ENCODE data around the gene BCAS3.
A peak's percentile ranks its signal among the peaks of the same experiment; 100 is the strongest.
"Not testable (repeated sequence)": the region's sequence is repeated elsewhere in the genome, so short reads cannot be mapped to it uniquely, and the experiment has no call there.

The BCAS3 gene

DNA sequence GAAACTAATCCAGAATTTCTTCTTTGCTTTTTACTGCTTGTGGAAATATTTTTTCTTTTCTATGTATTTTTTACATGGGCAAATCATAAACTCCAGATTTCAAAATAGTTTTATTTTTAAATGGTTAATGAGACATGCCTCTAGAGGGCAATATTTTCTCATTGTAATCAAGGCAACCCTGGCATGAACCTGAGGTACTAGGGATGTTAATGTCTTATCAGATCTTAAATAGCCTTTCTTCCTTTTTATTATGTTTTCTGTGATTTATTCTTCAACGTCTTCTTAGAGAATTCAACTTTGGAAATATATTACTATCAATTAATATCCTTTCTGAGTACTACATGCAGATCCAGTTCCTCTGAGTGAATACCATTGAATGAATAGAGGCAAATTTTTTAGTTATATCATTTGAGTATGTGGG lies 324.7 kb downstream of the BCAS3 start:
- peak; percentile 72 for DNase-seq (ENCODE audit: low spot score)

DNA sequence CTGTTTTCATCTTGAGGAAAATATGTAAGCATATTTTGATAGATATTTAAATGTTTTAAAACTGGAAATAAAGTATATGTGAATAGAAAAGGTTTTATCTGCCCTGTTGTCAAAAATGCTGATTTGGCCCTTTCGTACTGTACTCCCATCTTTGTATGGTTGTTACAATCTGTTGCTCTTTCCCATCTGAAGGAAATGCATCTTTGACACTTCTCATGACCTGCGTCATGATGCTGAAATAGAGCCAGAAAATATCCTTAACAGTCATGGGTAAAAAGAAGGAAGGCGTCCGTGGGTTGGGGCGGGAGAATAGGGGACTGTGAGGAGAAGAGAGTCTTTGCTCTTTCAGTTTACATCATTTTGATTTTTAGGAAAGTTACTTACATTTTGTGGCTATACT lies 327.7 kb downstream of the BCAS3 start:
- no peak for DNase-seq (ENCODE audit: low spot score)

DNA sequence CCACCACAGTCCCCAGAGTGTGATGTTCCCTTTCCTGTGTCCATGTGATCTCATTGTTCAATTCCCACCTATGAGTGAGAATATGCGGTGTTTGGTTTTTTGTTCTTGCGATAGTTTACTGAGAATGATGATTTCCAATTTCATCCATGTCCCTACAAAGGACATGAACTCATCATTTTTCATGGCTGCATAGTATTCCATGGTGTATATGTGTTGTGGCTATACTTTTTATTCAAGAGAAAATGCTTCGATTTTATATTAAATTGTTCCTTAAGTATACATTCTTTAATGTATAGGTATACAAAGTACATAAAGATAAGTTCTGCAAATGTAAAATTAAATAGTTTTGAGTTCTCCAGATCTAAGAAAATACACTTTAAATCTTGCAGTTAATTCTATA lies 328.3 kb downstream of the BCAS3 start:
- DNase-seq (ENCODE audit: low spot score), result not testable (repeated sequence)

DNA sequence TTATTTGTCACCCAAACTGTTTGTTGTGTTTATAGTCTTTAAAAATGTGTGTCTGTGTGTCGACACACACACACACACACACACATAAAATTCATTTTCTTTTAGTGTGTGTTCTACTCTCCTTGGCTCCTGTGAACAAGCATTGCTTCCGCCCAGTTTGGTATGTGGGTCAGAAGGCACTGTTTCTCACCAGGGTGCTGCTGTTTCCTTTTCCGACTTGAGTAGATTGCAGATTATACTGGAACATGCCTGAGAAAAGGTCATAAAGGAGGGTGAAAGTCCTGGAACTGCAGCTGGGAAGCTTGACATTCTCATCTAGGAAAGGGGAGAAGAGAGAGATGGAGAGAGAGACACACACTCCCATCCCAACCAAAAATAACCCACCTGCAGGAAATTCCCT lies 330.3 kb downstream of the BCAS3 start:
- DNase-seq (ENCODE audit: low spot score), result no peak

DNA sequence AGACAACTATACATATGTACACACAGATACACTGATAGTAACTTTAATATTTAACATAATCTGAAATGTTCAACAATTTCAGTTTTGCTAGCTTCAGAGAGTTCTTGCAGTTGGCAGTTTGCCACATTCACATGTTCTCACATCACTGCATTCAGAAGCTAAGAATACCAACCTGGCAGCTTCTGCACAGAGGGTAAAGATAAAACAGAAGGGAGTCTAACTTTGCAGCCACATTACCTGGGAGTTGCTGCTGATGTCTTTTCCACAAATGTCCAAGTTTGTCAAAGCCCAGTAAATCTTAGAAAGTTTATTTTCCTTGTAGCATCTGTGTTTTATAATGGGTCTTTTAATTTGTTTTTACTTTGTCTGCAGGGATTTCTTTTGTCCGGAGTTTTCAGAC lies 332.0 kb downstream of the BCAS3 start:
- no peak for DNase-seq (ENCODE audit: low spot score)

DNA sequence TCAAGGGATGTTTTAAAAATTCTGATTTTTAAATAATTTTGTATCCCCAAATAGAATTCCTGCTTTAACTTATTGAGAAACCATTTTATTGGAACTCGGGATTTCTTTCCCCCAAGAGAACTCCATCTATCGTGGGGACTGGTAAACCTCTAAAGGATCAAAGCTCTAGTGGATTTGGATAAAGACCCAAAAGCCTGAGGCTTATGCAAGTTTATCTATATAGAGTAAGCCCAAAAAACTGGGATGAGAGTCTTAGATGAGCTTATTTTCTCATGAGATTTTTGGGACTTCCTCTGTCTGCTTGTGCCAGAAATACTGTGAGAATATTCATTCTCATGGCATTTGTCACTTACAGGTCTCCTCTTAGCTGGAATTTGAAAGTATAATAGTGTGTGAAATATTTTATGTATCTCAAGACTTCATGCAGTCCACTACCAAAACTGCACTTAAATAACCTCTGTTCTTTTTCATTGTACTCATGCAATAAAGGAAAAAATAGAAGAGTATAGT lies 333.1 kb downstream of the BCAS3 start:
- no peak for DNase-seq (ENCODE audit: low spot score)

DNA sequence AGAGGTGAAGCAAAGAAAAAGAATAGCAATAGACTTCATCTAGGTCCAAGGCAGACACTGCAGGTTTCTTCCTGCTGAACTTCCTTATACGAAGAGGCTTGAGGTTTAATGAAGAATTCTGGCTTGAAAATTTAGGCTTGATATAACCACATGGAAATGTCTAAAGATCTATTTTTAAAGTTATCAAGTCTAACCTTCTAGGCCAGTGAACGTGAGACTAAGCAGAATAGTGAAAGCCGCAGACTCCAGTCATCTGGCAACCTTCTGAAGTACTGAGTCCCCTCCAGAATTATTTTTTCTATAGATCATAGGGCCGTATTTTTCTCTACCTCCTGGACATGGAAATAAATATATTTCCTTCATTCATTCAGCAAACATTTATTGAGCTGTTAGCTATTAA lies 333.6 kb downstream of the BCAS3 start:
- DNase-seq (ENCODE audit: low spot score), result no peak

DNA sequence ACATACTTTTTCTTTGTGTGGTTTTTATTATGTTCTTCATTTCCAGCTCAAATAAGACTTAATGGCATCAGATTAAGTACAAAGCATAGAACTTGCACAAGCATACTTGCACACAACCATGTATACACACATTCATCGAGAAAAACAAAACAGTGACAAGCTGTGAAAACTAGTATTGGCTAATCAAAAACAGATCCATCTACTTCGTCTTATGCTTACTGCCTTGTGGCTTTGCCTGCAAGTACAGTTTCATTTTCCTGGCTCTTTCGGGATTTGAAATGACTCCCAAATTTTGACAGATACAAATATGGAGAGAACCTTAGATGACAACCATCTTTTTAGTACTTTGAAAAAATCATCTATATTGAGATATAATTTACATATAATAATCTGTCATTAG lies 338.3 kb downstream of the BCAS3 start:
- DNase-seq (ENCODE audit: low spot score), result peak; percentile 21

DNA sequence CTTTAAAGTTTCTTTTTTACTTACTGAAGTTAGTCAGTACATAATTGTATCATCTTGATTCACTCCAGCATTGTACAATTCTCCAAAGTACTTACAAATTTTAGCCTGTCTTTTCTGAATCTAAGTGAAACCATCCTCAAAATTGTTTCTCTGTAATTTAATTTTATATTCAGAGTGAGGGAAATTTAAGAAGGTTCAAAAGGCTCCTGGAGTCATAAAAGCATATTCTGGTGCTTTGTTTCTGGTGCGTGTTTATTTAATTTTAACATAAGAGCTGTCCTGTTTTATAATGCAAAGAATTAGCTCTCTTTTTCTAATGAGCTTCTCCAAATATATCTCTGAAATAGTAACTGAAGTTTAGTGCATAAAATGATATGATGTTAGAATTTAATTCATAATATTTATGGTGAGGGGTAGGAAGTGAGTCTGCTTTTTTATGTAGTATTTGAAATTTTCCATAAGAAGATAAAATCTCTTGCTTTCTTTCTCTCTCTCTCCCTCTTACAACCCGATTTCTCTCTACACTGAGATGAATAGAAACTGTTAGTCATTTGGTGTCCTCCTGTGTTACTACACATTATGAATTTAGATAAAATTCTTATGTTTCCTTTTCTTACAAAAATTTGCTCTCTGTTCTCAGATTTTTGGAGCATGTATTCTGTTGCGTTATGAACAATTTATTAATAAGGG lies 339.8 kb downstream of the BCAS3 start:
- peak; percentile 58 for DNase-seq (ENCODE audit: low spot score)

DNA sequence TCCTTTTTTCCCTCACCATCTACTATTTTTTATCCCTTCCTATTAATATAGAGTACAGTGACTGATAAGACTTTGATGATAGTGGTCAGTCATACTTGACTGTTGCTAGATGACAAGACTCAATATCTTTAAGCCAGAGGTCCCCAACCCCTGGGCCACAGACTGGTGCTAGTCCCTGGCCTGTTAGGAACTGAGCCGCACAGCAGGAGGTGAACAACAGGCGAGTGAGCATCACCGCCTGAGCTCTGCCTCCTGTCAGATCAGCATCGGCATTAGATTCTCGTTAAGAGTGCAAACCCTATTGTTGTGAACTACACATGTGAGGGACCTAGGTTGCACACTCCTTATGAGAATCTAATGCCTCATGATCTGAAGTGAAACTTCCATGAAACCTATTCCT lies 341.3 kb downstream of the BCAS3 start:
- DNase-seq (ENCODE audit: low spot score), result no peak

DNA sequence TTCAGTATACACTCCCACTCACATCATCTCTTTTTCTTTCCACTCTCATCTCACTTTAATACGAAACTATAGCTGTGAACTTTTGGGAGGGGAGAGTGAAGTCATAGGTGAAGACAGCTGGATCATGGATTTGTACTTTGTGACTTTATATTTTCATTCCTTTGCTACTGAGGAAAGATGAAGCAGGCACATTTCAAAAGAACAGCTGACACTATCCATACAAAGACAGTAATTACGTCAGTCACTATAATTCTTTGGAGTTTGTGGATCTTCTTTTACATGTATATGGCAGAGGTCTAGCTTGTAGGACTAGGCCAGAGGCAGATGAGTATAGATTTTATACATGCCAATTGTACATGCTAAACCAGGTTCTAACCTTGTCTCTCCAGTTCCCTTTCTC lies 346.3 kb downstream of the BCAS3 start:
- no peak for DNase-seq (ENCODE audit: low spot score)

DNA sequence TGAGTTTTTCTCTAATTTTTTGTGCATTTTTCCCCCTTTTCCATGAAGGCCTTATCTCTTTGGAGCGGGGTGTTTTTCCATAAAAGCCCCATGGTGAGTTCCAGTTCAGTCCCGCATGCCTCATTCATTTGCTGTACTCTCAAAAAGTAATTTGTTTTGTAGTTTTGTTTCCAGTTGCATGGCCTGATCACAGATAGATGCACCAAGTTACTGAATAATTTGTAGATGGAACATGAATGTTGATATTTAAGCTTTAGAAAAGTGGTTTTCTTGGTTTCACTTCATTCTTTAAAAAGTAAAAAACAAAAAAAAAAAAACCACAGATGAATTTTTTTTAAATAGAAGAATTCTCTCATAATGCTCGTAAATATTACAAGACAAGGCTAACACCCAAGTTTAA lies 349.2 kb downstream of the BCAS3 start:
- DNase-seq (ENCODE audit: low spot score), result no peak

DNA sequence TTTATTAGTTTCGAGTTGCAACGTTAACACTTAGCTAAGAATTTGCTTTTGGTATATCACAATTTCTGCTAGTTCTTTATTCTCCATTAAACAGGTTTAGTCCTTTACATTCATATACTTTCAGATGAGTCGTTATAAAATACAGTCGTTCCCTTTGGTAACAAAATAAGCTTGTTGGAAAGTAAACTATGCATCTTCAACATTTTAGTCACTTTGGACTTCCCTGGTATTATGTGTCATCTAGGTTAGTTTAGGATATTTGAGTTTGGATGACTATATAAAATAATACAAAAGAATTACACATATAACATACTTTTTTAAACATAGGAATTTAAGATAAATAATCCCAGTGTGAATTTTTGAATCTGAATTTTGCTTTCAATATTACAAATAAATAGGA lies 351.5 kb downstream of the BCAS3 start:
- no peak for DNase-seq (ENCODE audit: low spot score)

DNA sequence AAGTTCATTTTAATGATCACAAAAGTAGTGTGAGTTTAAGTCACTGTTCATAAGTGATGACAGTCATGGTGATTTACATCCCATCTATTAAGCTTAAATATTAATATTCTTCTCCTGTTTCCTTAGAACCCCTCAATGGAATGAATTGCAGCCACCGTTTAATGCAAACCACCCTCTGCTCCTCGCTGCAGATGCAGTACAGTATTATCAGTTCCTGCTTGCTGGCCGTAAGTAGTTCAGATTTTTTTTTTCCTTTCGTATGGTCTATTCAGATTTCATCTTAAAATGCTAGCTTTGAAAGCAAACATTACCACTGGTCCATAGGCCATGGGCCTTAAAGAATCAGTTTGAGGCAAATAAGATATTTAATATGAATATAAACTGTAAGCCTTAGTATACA lies 363.0 kb downstream of the BCAS3 start:
- no peak for DNase-seq (ENCODE audit: low spot score)

DNA sequence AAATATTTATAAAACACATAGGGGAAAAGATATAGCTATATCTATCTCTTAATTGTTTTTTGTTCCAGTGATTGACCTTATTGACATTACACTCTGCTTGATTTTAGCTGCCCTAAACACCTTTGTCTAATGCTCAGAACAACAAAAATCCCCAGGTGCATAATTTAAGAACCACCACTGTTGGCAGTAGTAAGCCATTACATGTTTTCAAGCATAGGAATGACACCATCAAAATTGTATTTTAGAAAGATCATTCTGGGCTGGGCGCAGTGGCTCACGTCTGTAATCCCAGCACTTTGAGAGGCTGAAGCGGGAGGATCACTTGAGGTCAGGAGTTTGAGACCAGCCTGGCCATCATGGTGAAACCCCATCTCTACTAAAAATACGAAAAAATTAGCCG lies 364.7 kb downstream of the BCAS3 start:
- DNase-seq (ENCODE audit: low spot score), result not testable (repeated sequence)

DNA sequence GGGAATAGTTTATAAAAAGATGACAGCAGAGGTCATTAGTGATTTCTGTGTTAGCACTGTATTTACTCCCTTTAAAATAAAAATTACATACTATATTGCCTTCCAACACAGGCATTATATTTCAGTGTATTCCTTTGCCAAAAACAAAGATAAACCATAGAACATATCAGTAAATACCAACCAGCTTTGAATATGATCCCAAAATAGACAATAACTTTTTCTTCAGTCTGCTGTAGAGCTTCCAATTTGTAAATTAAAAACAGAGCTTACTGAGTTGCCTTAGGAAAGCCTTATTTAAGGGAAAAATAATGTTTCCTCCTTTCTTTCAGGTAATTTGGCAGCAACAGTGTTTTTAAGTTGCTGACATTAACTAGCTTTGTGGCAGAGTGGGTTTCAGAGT lies 369.9 kb downstream of the BCAS3 start:
- no peak for DNase-seq (ENCODE audit: low spot score)

DNA sequence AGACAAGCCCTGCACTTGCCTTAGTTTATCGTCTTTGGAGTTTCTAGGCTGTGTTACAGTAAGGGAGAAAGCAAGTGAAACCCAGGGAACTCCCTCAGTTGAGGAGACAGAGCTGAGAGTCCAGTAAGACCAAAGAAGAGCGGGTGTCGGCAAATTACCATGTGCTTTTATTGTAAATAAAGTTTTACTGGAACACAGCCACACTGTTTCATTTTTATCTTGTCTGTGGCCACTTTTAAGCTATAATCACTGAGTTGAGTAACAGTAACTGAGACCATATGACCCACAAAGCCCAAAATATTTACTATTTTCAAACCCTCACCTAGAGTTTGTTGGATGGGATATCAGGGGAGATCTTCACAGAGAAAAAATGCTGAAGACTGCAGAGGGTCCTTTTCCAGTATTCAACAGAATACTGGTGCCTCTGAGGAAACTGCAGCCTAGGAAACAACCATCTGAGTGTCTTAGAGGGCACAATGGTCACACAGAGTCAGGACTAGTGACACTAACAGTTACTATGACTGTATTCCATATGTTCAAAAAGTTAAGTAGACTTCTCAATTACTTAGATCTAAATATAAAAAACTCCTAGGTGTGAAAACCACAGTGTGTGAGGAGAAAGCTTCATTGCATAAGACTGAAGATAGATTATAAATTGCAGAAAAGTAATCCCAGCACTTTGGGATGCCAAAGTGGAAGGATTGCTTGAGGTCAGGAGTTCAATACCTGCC lies 370.9 kb downstream of the BCAS3 start:
- DNase-seq (ENCODE audit: low spot score), result no peak

DNA sequence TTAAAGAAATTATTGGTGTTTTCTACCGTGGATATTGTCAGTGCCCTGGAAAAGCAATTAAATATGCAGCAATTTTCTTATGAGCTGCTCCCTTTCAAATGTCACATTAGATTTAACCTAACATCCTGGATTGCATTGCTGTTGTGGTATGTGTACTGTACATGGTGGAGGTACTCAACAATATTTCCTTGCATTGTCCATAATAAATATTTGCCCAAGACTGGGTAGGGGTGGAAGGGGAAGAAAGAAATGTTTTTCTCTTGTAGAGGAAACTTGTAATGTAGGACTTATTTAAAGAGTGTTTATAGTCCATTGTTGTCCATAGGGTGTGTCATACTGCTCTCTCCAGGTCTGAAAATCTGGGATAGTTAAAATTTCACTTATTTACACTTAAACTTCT lies 375.8 kb downstream of the BCAS3 start:
- DNase-seq (ENCODE audit: low spot score), result no peak

DNA sequence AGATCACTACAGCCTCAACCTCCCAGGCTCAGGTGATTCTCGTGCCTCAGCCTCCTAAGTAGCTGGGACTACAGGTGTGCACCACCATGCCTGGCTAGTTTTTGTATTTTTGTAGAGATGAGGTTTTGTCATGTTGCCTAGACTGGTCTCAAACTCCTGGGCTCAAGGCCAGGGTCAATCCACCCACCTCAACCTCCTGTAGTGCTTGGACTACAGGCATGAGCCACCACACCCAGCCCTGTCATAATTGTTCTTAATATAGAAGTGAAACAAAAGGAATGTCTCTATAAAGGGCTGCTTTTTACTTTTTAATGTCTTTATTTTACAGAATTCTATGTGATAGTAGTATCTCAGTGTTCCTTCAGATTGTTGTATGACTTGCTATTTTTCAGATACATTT lies 376.8 kb downstream of the BCAS3 start:
- no peak for DNase-seq (ENCODE audit: low spot score)

DNA sequence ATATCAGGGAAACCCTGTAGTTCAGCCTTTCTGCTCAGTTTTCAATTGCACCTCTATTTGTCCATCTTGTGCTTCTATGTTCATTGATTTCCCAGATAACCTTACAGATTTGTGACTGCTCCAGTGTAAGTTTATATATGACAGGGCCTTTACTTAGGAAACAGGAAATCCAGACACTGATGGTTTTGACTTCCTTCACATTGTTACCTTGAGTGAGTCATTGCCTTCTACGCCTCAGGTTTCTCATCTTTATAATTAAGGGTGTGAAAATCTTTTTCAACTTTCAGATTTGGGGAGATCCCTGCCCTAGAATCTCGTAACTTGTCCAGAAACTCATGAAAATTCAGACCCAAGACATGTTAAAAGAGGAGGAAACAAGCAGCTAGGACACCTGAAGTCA lies 379.6 kb downstream of the BCAS3 start:
- DNase-seq (ENCODE audit: low spot score), result no peak

DNA sequence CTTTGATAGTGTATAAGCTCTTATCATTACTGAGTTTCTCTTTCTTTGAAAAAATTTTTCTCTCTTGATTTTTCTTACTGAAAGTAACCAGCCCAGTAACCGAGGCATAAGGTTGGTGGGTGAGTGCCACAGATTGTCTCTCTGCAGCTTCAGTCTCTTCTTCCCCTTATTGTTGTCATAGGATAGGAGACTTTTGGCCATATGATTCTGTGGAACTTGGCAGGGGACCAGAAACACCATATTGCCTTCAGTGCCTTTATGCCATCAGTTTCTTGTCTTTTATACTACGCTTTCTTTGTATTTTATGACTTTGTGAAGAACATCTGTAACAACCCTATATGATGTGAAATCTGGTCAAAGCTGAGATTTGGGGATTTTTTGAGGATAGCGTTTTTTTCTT lies 380.4 kb downstream of the BCAS3 start:
- DNase-seq (ENCODE audit: low spot score), result no peak

DNA sequence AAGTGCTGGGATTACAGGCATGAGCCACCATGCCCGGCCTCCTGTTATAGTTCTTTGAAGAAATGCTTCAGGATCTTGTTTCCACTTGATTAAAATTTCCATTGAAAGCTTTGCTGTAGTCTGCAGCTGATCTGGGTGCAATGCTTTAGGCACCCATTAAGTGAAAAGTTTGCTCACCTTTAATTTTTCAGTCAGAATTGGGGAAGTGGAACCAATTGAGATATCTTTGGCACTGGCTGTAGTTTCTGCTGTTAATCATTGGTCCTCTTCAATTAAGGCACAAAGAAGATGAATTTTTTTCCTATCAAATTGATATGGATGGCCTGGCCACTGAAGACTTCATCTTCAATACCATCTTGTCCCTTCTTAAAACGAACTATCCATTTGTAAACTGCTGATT lies 385.9 kb downstream of the BCAS3 start:
- DNase-seq (ENCODE audit: low spot score), result no peak

Measured in SK-N-DZ (cell line).